Neural cell (in vitro differentiated cells): ENCODE data around the gene DCAF5. TPM values are rescaled to one million over a fixed set of nuclear protein-coding genes. Genes with fewer than 3 reads are reported as not detected.
"Not testable (repeated sequence)": the region's sequence is repeated elsewhere in the genome, so short reads cannot be mapped to it uniquely, and the experiment has no call there.

Source experiments
- H2AFZ ChIP-seq: fragments of 200-600, 300-800 bp; sonication (generic), shearing (Covaris generic); 2 replicates; pipeline ENCODE4 v1.6.0; 2014; ENCODE audit warnings: low read depth, mild to moderate bottlenecking, antibody characterized with exemption, low read length, moderate library complexity
- H3F3A ChIP-seq: fragments of 200-600 bp; shearing (Covaris generic); 2 replicates; pipeline ENCODE4 v1.6.1; 2016; ENCODE audit warnings: mild to moderate bottlenecking, moderate library complexity, mixed read lengths, antibody characterized with exemption, low read length; ENCODE audit not compliant: insufficient read depth, poor library complexity, severe bottlenecking
- H3K27ac ChIP-seq: fragments of 200-600, 300-800 bp; sonication (generic), shearing (Covaris generic); 2 replicates; pipeline ENCODE4 v1.5.1; 2014; ENCODE audit warnings: mild to moderate bottlenecking, low read length, moderate library complexity
- H3K27me3 ChIP-seq: fragments of 300-800, 200-600 bp; sonication (generic), shearing (Covaris generic); 2 replicates; pipeline ENCODE4 v1.6.0; 2014; ENCODE audit warnings: mild to moderate bottlenecking, low read depth, low read length, moderate library complexity; ENCODE audit not compliant: insufficient read depth
- H3K36me3 ChIP-seq: fragments of 300-800, 200-600 bp; sonication (generic), shearing (Covaris generic); 2 replicates; pipeline ENCODE4 v1.5.1; 2014; ENCODE audit warnings: mild to moderate bottlenecking, antibody characterized with exemption, low read length, moderate library complexity; ENCODE audit not compliant: insufficient read depth
- H3K4me2 ChIP-seq: fragments of 300-800, 200-600 bp; sonication (generic), shearing (Covaris generic); 2 replicates; pipeline ENCODE4 v1.6.0; 2014; ENCODE audit warnings: mild to moderate bottlenecking, low read length
- H3K4me3 ChIP-seq: fragments of 300-800, 200-600 bp; sonication (generic), shearing (Covaris generic); 2 replicates; pipeline ENCODE4 v1.5.1; 2014; ENCODE audit warnings: mild to moderate bottlenecking, low read length, moderate library complexity
- H3K79me2 ChIP-seq: fragments of 200-600 bp; shearing (Covaris generic); replicated peaks from 2 replicates; pipeline ENCODE4 v1.6.0; 2014; ENCODE audit warnings: mild to moderate bottlenecking, low read length, moderate library complexity; ENCODE audit not compliant: insufficient read depth
- H3K9ac ChIP-seq: fragments of 300-800, 200-600 bp; sonication (generic), shearing (Covaris generic); 2 replicates; pipeline ENCODE4 v1.6.1; 2016; ENCODE audit warnings: mild to moderate bottlenecking, low read length, mixed read lengths
- H3K9me2 ChIP-seq: fragments of 200-600 bp; shearing (Covaris generic); 2 replicates; pipeline ENCODE4 v1.6.1; 2016; ENCODE audit warnings: mild to moderate bottlenecking, low read length, mixed read lengths; ENCODE audit not compliant: insufficient read depth
- H3K9me3 ChIP-seq: fragments of 200-600, 300-800 bp; sonication (generic), shearing (Covaris generic); 2 replicates; pipeline ENCODE4 v1.6.1; 2016; ENCODE audit warnings: mild to moderate bottlenecking, mixed run types, low read length, moderate library complexity, mixed read lengths
- H4K20me1 ChIP-seq: fragments of 200-600 bp; shearing (Covaris generic); 2 replicates; pipeline ENCODE4 v1.6.1; 2016; ENCODE audit warnings: mild to moderate bottlenecking, mixed run types; ENCODE audit not compliant: insufficient read depth
- CTCF ChIP-seq: fragments of 450-650 bp; IDR thresholded peaks from 2 replicates; pipeline ENCODE4 v1.5.1; 2014; ENCODE audit warnings: antibody characterized with exemption, mild to moderate bottlenecking, moderate library complexity; ENCODE audit not compliant: poor library complexity, severe bottlenecking
- EP300 ChIP-seq: fragments of 450-650 bp; conservative IDR thresholded peaks from 2 replicates; pipeline ENCODE4 v1.6.1; 2014; ENCODE audit warnings: antibody characterized with exemption, mild to moderate bottlenecking, moderate library complexity; ENCODE audit not compliant: poor library complexity, severe bottlenecking
- EZH2 ChIP-seq: fragments of 200-600, 300-800 bp; shearing (Covaris generic), sonication (generic); IDR thresholded peaks from 2 replicates; pipeline ENCODE4 v1.6.1; 2014; ENCODE audit warnings: antibody characterized with exemption, low read length, borderline replicate concordance, mild to moderate bottlenecking; ENCODE audit not compliant: insufficient read depth, poor library complexity, severe bottlenecking
- MXI1 ChIP-seq: fragments of 450-650 bp; conservative IDR thresholded peaks from 2 replicates; pipeline ENCODE4 v1.6.1; 2014; ENCODE audit warnings: antibody characterized with exemption, mild to moderate bottlenecking; ENCODE audit not compliant: poor library complexity, severe bottlenecking
- POLR2AphosphoS5 ChIP-seq: IDR thresholded peaks from 2 replicates; pipeline ENCODE4 v1.6.1; 2012
- RAD21 ChIP-seq: fragments of 450-650 bp; conservative IDR thresholded peaks from 2 replicates; pipeline ENCODE4 v1.6.1; 2014; ENCODE audit warnings: antibody characterized with exemption, mild to moderate bottlenecking, moderate library complexity
- REST ChIP-seq: IDR thresholded peaks from 2 replicates; pipeline ENCODE4 v1.6.1; 2012; ENCODE audit warnings: borderline replicate concordance
- SMC3 ChIP-seq: fragments of 450-650 bp; conservative IDR thresholded peaks from 2 replicates; pipeline ENCODE4 v1.6.1; 2014; ENCODE audit warnings: antibody characterized with exemption, mild to moderate bottlenecking, moderate library complexity; ENCODE audit not compliant: poor library complexity
- TAF1 ChIP-seq: IDR thresholded peaks from 2 replicates; pipeline ENCODE4 v1.6.1; 2012; ENCODE audit warnings: low read depth
- polyA plus RNA-seq: library from polyadenylated mRNA; depleted of rRNA; stranded (reverse); fragments of >200 nt; gene quantifications from 2 replicates; pipeline ENCODE4 v1.2.3, GENCODE V29; 2014

The DCAF5 gene
- polyA plus RNA-seq, 1 donor from 2014 or later, result 33.5 TPM

- Histone ChIP-seq H3K27me3 (no peaks in the 10 kb centered on the region), H3K36me3 (no peaks in the 10 kb centered on the region), H3F3A (no peaks in the 10 kb centered on the region), H3K4me3 (no peak overlapping the region), H3K79me2 (no peaks in the 10 kb centered on the region), H3K9ac (no peak overlapping the region), H4K20me1 (no peaks in the 10 kb centered on the region), H3K9me2 (no peaks in the 10 kb centered on the region), H2AFZ (no peak overlapping the region), H3K27ac (no peak overlapping the region), H3K9me3 (no peaks in the 10 kb centered on the region), H3K4me2 (no peak overlapping the region)
- TF ChIP-seq EP300, result no peak
- no peak for TF ChIP-seq POLR2AphosphoS5
- TF ChIP-seq REST, result no peak
- no peak for TF ChIP-seq CTCF
- TF ChIP-seq TAF1, result no peak
- no peak for TF ChIP-seq SMC3
- no peak for TF ChIP-seq EZH2
- TF ChIP-seq MXI1, result no peak
- no peak for TF ChIP-seq RAD21
These were observed 84.0 kb downstream of the DCAF5 start for GRCh38 chr14:69068744-69069421.

DNA sequence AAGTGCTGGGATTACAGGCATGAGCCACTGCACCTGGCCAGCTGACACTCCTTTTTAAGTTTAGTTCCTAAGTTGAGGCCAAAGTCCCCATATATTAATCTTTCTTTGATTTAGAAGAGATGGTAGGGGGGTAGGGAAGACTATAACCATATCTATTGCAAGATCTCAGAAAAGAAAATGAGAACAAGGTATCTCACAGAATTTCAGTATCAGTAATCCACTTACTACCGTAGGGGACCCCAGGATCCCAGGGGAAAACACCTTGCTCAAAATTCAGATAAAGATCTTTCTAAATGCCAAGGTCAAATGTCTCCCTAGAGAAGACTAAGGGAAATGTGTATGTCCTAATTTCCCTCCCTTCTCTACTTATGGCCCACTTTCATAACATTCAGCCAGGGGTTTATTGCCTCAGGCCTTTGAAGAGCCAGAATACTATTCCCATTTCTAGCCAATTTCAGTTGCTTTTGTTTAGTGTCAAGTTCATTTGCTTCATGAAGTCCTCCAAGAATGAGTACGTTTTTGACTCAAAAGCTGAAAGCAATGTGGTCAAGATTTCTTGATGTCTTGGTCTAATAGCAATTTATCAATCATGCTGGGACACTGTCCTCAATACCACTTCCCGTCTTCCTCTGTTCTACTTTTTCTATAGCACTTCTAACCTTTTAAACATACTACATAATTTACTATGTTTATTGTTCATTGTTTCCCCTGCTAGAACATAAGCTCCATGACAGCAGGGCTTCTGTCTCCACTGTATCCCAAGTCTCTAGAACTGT is 86.3 kb downstream of the DCAF5 start:
- no peak overlapping the region for H3K4me2 ChIP-seq
- no peak overlapping the region for H3K9ac ChIP-seq
- TF ChIP-seq MXI1, result no peak
- no peak for TF ChIP-seq EZH2
- no peak for TF ChIP-seq SMC3
- TF ChIP-seq POLR2AphosphoS5, result no peak
- TF ChIP-seq RAD21, result no peak
- TF ChIP-seq REST, result no peak
- no peaks in the 10 kb centered on the region for H3K27me3 ChIP-seq
- H2AFZ ChIP-seq, result no peak overlapping the region
- no peaks in the 10 kb centered on the region for H4K20me1 ChIP-seq
- H3K4me3 ChIP-seq, result no peak overlapping the region
- no peaks in the 10 kb centered on the region for H3K79me2 ChIP-seq
- no peaks in the 10 kb centered on the region for H3K9me3 ChIP-seq
- no peaks in the 10 kb centered on the region for H3F3A ChIP-seq
- no peak overlapping the region for H3K27ac ChIP-seq
- H3K36me3 ChIP-seq, result peaks cover 1% of the 10 kb centered on the region
- H3K9me2 ChIP-seq, result no peaks in the 10 kb centered on the region

GRCh38 chr14:69065934-69066333 is 87.0 kb downstream of the DCAF5 start:
- not testable (repeated sequence) for H4K20me1 ChIP-seq, H3F3A ChIP-seq, H3K27me3 ChIP-seq, H3K9me2 ChIP-seq, H3K9ac ChIP-seq, H3K27ac ChIP-seq, H3K9me3 ChIP-seq, H3K79me2 ChIP-seq, H2AFZ ChIP-seq, H3K36me3 ChIP-seq, H3K4me3 ChIP-seq, H3K4me2 ChIP-seq
